ENCODE measurements around the gene RNU6-9.

RNU6-9 gene

GRCh38 chr19:931860-932647 lies 38.8 kb downstream of the RNU6-9 start:
- Histone ChIP-seq H3K4me2 (ENCODE audit: low read depth, low read length, poor library complexity, severe bottlenecking) (no peak overlapping the region), H3K4me3 (ENCODE audit: insufficient read depth, low read length, poor library complexity, severe bottlenecking) (no peak overlapping the region), H3K36me3 (ENCODE audit: low read length) (no peaks in the 10 kb centered on the region), H3K9ac (ENCODE audit: low read length) (no peak overlapping the region), H3K27ac (ENCODE audit: low read depth, low read length) (no peak overlapping the region), H3K27me3 (ENCODE audit: low read length) (no peaks in the 10 kb centered on the region), H2AFZ (ENCODE audit: low read depth, low read length, severe bottlenecking) (no peak overlapping the region), H3F3A (ENCODE audit: insufficient read depth) (no peaks in the 10 kb centered on the region), H3K79me2 (ENCODE audit: insufficient read depth, low read length) (no peaks in the 10 kb centered on the region), H4K20me1 (ENCODE audit: low read depth, low read length) (no peaks in the 10 kb centered on the region), H3K9me3 (ENCODE audit: insufficient read depth, low read length) (no peaks in the 10 kb centered on the region), H3K9me2 (replicated peaks; ENCODE audit: insufficient read depth, low read length) (no peaks in the 10 kb centered on the region)
- TF ChIP-seq EZH2phosphoT487 (conservative IDR thresholded peaks at IDR 0.05; ENCODE audit: low read length) (no peak), CTCF (IDR thresholded peaks at IDR 0.05; ENCODE audit: insufficient read depth, low read length, poor library complexity, severe bottlenecking) (no peak)

GRCh38 chr19:932648-933552 lies 39.6 kb downstream of the RNU6-9 start:
- no peak overlapping the region for H3K4me2 ChIP-seq (ENCODE audit: low read depth, low read length, poor library complexity, severe bottlenecking)
- no peak overlapping the region for H3K9ac ChIP-seq (ENCODE audit: low read length)
- H3K79me2 ChIP-seq (ENCODE audit: insufficient read depth, low read length) = no peaks in the 10 kb centered on the region

GRCh38 chr19:933553-933882 lies 40.2 kb downstream of the RNU6-9 start:
- no peak overlapping the region for H3K4me3 ChIP-seq (ENCODE audit: insufficient read depth, low read length, poor library complexity, severe bottlenecking)
- H2AFZ ChIP-seq (ENCODE audit: low read depth, low read length, severe bottlenecking) = no peak overlapping the region
- no peaks in the 10 kb centered on the region for H3F3A ChIP-seq (ENCODE audit: insufficient read depth)
- no peaks in the 10 kb centered on the region for H3K79me2 ChIP-seq (ENCODE audit: insufficient read depth, low read length)
- no peak overlapping the region for H3K27ac ChIP-seq (ENCODE audit: low read depth, low read length)
- no peaks in the 10 kb centered on the region for H3K9me3 ChIP-seq (ENCODE audit: insufficient read depth, low read length)
- H3K9ac ChIP-seq (ENCODE audit: low read length) = no peak overlapping the region
- no peak for TF ChIP-seq CTCF (IDR thresholded peaks at IDR 0.05; ENCODE audit: insufficient read depth, low read length, poor library complexity, severe bottlenecking)
- TF ChIP-seq EZH2phosphoT487 (conservative IDR thresholded peaks at IDR 0.05; ENCODE audit: low read length) = no peak
- H3K27me3 ChIP-seq (ENCODE audit: low read length) = no peaks in the 10 kb centered on the region
- H3K36me3 ChIP-seq (ENCODE audit: low read length) = no peaks in the 10 kb centered on the region
- H3K4me2 ChIP-seq (ENCODE audit: low read depth, low read length, poor library complexity, severe bottlenecking) = no peak overlapping the region
- no peaks in the 10 kb centered on the region for H4K20me1 ChIP-seq (ENCODE audit: low read depth, low read length)
- no peaks in the 10 kb centered on the region for H3K9me2 ChIP-seq (replicated peaks; ENCODE audit: insufficient read depth, low read length)

More at GRCh38 chr19:932648-933552, 39.6 kb downstream of the RNU6-9 start:
- H3K4me3 ChIP-seq (ENCODE audit: insufficient read depth, low read length, poor library complexity, severe bottlenecking) = no peak overlapping the region
- no peaks in the 10 kb centered on the region for H4K20me1 ChIP-seq (ENCODE audit: low read depth, low read length)
- no peaks in the 10 kb centered on the region for H3K9me3 ChIP-seq (ENCODE audit: insufficient read depth, low read length)
- TF ChIP-seq EZH2phosphoT487 (conservative IDR thresholded peaks at IDR 0.05; ENCODE audit: low read length) (no peak), CTCF (IDR thresholded peaks at IDR 0.05; ENCODE audit: insufficient read depth, low read length, poor library complexity, severe bottlenecking) (no peak)
- no peaks in the 10 kb centered on the region for H3K36me3 ChIP-seq (ENCODE audit: low read length)
- H3K27me3 ChIP-seq (ENCODE audit: low read length) = no peaks in the 10 kb centered on the region
- no peaks in the 10 kb centered on the region for H3F3A ChIP-seq (ENCODE audit: insufficient read depth)
- no peak overlapping the region for H2AFZ ChIP-seq (ENCODE audit: low read depth, low read length, severe bottlenecking)
- H3K9me2 ChIP-seq (replicated peaks; ENCODE audit: insufficient read depth, low read length) = no peaks in the 10 kb centered on the region
- no peak overlapping the region for H3K27ac ChIP-seq (ENCODE audit: low read depth, low read length)
